H1 (cell line): ENCODE results near the gene RAB11B.
A peak's percentile ranks its signal among the peaks of the same experiment; 100 is the strongest.

Experiments
- CTCF ChIP-seq, 3 experiments: IDR thresholded peaks; 1 replicate in 2 of 3; 2 replicates in 1 of 3; pipeline versions ENCODE4 v1.5.1 to v1.6.1; 2011; ENCODE audit warnings: low read length in 3 of 3, mild to moderate bottlenecking in 3 of 3, inconsistent platforms in 2 of 3, low read depth in 1 of 3, moderate library complexity in 1 of 3; ENCODE audit not compliant: insufficient read depth in 1 of 3; ENCODE audit errors: control extremely low read depth in 1 of 3
- E2F6 ChIP-seq: IDR thresholded peaks from 2 replicates; pipeline ENCODE4 v1.6.1; 2012; ENCODE audit warnings: inconsistent platforms
- EP300 ChIP-seq, 2 experiments: IDR thresholded peaks; 1 replicate in 1 of 2; 2 replicates in 1 of 2; pipeline ENCODE4 v1.6.1; 2011 to 2012; ENCODE audit warnings: low read depth in 2 of 2, low read length in 2 of 2, mild to moderate bottlenecking in 2 of 2, borderline replicate concordance in 1 of 2, inconsistent platforms in 1 of 2, moderate library complexity in 1 of 2
- EZH2 ChIP-seq: fragments of 200-600 bp; sonication (generic); IDR thresholded peaks from 2 replicates; pipeline ENCODE4 v1.7.1; 2012; ENCODE audit warnings: low read depth, mild to moderate bottlenecking, moderate library complexity, low read length, inconsistent platforms; ENCODE audit not compliant: severe bottlenecking
- MAX ChIP-seq: IDR thresholded peaks from 2 replicates; pipeline ENCODE4 v1.6.1; 2012; ENCODE audit warnings: inconsistent platforms
- PHF8 ChIP-seq: fragments of 200-600 bp; sonication (generic); conservative IDR thresholded peaks from 2 replicates; pipeline ENCODE4 v1.7.1; 2012; ENCODE audit warnings: low read depth, mild to moderate bottlenecking, inconsistent platforms, low read length, moderate library complexity
- POLR2A ChIP-seq, 2 experiments: IDR thresholded peaks; 1 replicate in 1 of 2; 2 replicates in 1 of 2; pipeline ENCODE4 v1.6.1; 2011; ENCODE audit warnings: low read depth in 2 of 2, low read length in 2 of 2, mild to moderate bottlenecking in 2 of 2; ENCODE audit errors: control extremely low read depth in 1 of 2
- POLR2AphosphoS5 ChIP-seq: IDR thresholded peaks from 2 replicates; pipeline ENCODE4 v1.6.1; 2011; ENCODE audit warnings: low read depth, low read length
- SIN3A ChIP-seq, 2 experiments: IDR thresholded peaks in 1 of 2; conservative IDR thresholded peaks in 1 of 2; 2 replicates each; pipeline ENCODE4 v1.6.1; 2011 to 2012; ENCODE audit warnings: low read length in 2 of 2, improper control_type of control experiment in 1 of 2, low read depth in 1 of 2, mild to moderate bottlenecking in 1 of 2
- SP1 ChIP-seq: IDR thresholded peaks from 2 replicates; pipeline ENCODE4 v1.6.1; 2011; ENCODE audit warnings: low read depth, low read length
- ZNF274 ChIP-seq: IDR thresholded peaks from 2 replicates; pipeline ENCODE4 v1.7.0; 2012; ENCODE audit warnings: low read length, borderline replicate concordance; ENCODE audit errors: extremely low read depth

- TF ChIP-seq CTCF (IDR thresholded peaks at IDR 0.05; ENCODE audit: control extremely low read depth in 1 of 3, insufficient read depth in 1 of 3, low read depth in 1 of 3, low read length in 3 of 3): peak; percentile 85 to 90 (median 87)
- TF ChIP-seq ZNF274: no peak
- TF ChIP-seq MAX: no peak; the same call in 1 of the 2 replicates
- no peak; the same call in 1 of the 2 replicates for TF ChIP-seq POLR2AphosphoS5
- TF ChIP-seq EZH2: no peak
- no peak for TF ChIP-seq SIN3A (conservative IDR thresholded peaks at IDR 0.05 in 1 of 2, IDR thresholded peaks at IDR 0.05 in 1 of 2; ENCODE audit: low read depth in 1 of 2, low read length in 2 of 2)
- TF ChIP-seq PHF8: no peak
- no peak for TF ChIP-seq POLR2A (IDR thresholded peaks at IDR 0.05; ENCODE audit: control extremely low read depth in 1 of 2, low read depth in 2 of 2, low read length in 2 of 2)
- TF ChIP-seq EP300 (IDR thresholded peaks at IDR 0.05; ENCODE audit: borderline replicate concordance in 1 of 2, low read depth in 2 of 2, low read length in 2 of 2): no peak
- TF ChIP-seq SP1: peak; percentile 40; the same call in 1 of the 2 replicates
- no peak for TF ChIP-seq E2F6
Measured at GRCh38 chr19:8396563-8397203, 6.5 kb downstream of the RAB11B start.
